AG09309 (cell line): ENCODE results near the gene TRDN.
"Not testable (repeated sequence)": the region's sequence is repeated elsewhere in the genome, so short reads cannot be mapped to it uniquely, and the experiment has no call there.

Experiments used
- DNase-seq: peaks from one replicate; pipeline ENCODE4 v3.0.0-alpha.2; 2010; ENCODE audit warnings: low read depth
- H3K4me3 ChIP-seq: 2 replicates; pipeline ENCODE4 v1.5.1; 2011; ENCODE audit warnings: mild to moderate bottlenecking, low read depth, low read length, moderate library complexity; ENCODE audit not compliant: control insufficient read depth
- CTCF ChIP-seq: IDR thresholded peaks from 2 replicates; pipeline ENCODE4 v1.5.1; 2011; ENCODE audit warnings: mild to moderate bottlenecking, low read depth, low read length, inconsistent platforms; ENCODE audit not compliant: insufficient read depth, control insufficient read depth; ENCODE audit errors: missing control alignments

The TRDN gene

DNA sequence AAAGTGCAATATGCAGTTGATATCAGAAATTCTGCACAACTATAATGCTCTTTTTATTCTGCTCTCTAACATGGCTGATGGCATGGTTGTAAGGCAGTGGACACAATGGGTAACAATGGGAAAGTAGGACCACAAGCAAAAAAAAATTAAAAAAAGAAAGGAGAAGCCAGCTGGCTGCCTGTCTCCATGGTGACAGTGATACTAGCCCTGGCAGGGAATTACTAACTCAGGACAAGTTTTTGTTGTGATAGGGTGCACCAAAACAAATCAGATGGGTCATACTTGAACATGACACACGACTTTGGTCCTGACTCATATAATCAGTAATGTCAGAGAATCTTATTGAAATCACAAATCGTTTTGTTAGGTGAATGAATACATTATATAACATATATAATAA is 169.4 kb downstream of the TRDN start:
- no peak for TF ChIP-seq CTCF
- no peak for DNase-seq
- H3K4me3 ChIP-seq: no peak overlapping the region

DNA sequence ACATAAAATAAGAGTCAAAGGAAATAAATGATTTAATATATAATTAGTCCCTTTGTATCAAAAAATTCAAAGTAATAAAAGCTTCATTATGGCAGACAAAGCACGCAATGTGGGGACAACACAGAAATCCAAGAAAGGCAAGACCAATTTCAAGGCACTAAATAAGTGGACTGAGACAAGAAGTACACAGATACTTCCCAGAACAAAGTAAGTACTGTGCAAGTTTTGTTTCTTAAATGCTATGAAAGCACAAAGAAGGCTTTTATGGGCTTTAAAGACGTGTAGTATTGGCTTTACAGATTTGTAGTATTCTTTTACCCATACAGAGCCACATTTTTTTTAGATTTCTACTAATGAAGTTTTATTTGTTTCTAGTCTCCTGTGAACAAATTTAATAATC is 174.6 kb downstream of the TRDN start:
- no peak overlapping the region for H3K4me3 ChIP-seq
- DNase-seq: no peak
- no peak for TF ChIP-seq CTCF

- DNase-seq: no peak
- no peak for TF ChIP-seq CTCF
- H3K4me3 ChIP-seq: no peak overlapping the region
Measured at GRCh38 chr6:123458218-123458617, 178.5 kb downstream of the TRDN start.

GRCh38 chr6:123456836-123457235 is 179.9 kb downstream of the TRDN start:
- no peak overlapping the region for H3K4me3 ChIP-seq
- DNase-seq: no peak
- TF ChIP-seq CTCF: no peak

DNA sequence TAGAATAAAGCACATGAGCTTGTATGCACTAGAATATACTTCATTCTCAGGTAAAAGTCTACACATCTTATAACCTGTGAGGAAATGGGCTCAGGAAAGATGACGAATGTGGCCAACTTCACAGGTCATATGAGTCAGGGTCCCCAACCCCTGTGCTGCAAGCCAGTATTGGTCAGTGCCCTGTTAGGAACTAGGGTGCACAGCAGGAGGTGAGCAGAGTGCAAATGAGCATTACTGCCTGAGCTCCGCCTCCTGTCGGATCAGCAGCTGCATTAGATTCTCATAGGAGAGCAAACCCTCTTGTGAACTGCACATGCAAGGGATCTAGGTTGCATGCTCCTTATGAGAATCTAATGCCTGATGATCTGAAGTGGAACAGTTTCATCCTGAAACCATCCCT is 182.3 kb downstream of the TRDN start:
- no peak for DNase-seq
- TF ChIP-seq CTCF: no peak
- H3K4me3 ChIP-seq: no peak overlapping the region

GRCh38 chr6:123453071-123453470 is 183.7 kb downstream of the TRDN start:
- DNase-seq, H3K4me3 ChIP-seq: not testable (repeated sequence)

DNA sequence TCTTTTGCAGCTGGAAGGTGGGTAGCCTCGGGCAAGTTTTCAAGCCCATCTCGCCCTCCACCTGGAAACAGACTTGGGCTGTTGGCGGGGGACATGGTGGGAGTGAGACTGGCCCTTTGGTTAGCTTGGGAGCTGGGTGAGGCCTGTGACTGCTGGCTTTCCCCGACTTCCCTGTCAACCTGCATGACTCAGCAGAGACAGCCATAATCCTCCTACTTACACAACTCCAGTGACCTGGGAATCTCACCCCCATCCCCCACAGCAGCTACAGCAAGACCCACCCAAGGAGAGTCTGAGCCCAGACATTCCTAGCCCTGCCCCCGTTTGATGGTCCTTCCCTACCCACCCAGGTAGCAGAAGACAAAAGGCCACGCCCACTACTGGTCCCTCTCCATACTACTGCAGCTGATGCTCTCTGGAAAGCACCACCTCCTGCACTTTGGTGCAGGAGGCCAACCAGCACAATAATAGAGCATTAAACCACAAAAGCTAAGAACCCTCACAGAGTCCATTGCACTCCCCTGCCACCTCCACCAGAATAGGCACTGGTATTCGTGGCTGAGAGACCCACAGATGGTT is 188.4 kb downstream of the TRDN start:
- no peak for DNase-seq
- no peak overlapping the region for H3K4me3 ChIP-seq
- TF ChIP-seq CTCF: no peak
